Retina (tissue), 1 donor: ENCODE data around the gene CTSD.
A peak's percentile ranks its signal among the peaks of the same experiment; 100 is the strongest.

Source experiments
- DNase-seq: peaks from one replicate; pipeline ENCODE4 v3.0.0-alpha.2; 2016

The CTSD gene

GRCh38 chr11:1754376-1755150 lies 9.2 kb downstream of the CTSD start:
- no peak for DNase-seq

DNA sequence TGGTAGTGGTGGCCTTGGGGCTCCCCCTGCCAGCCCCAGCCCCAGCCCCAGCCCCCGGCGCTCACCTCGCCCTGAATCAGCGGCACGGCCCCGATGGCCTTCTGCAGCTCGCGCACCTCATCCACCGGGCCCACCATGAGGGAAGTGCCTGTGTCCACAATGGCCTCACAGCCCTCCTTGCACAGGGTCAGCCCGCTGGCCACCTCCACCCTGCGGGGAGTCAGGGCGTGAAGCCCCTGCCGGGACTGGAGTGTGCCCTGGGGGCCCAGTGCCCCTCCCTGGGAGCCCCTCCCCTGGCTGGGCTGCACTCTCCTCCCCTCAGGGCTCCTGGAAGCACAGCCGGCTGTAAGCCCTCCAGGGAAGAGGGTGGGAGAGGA lies 9.8 kb downstream of the CTSD start:
- no peak for DNase-seq

- DNase-seq, result no peak
Measured at GRCh38 chr11:1753229-1753928, 10.3 kb downstream of the CTSD start.

GRCh38 chr11:1752907-1753228 lies 10.9 kb downstream of the CTSD start:
- no peak for DNase-seq

DNA sequence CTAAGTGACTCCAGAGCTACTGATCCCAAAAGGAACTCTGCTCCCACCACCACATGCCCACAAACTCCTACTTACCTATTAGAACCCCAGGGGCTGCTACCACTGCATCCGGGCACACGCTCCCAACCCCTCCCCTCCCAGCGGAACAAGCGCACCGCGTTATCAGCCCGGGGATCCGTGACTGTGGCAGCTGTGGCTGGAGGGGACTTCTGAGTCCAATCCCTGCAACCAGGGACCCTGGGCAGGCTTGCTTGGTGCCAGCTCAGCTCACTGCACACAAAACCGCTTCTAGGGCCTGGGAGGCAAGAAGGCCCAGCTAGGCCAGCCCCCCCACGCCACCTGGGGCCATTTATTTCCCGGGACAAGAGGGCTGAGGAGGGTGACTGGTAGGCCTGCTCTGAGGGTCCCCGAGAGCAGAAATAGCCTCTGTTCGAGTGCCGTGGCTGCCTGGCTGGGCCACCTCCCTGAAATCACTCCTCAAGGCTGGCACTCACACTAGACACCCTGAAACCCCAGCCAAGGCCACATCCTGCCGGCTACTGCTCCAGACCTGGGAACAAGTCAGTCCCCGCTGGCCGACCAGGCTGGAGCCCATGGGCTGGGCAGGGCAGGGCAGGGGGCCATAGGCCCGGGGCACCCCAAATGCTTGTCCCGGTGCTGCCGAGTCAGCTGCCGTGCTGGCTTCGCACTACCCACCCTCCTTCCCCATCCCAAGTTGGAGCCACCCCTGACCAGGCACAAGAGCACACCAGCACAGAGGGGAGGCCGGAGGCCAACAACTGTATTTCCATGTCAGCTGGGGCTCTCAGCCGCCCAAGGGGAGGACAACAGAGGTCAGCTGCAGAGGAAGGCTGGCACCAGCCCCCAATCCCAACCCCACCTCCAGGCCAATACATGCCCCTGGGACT lies 11.5 kb downstream of the CTSD start:
- no peak for DNase-seq

DNA sequence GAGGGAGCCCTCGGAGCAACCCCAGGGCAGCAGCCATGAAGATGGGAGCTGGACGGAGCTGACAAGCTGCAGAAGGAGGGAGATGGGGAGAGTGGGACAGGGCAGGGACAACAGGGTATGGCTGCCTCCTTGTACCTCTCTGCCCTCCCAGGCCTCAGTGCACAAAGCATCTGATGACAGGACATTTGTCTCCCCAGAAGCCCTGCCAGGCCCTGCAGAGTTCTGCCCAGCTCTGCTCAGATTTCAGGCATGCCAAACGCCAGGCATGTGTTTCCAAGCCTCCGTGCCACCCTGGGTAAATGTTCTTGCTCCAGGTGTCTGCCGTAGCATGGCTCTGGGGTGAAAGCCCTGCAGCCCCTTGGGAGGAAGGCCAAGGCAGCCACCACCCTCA lies 12.2 kb downstream of the CTSD start:
- no peak for DNase-seq

DNA sequence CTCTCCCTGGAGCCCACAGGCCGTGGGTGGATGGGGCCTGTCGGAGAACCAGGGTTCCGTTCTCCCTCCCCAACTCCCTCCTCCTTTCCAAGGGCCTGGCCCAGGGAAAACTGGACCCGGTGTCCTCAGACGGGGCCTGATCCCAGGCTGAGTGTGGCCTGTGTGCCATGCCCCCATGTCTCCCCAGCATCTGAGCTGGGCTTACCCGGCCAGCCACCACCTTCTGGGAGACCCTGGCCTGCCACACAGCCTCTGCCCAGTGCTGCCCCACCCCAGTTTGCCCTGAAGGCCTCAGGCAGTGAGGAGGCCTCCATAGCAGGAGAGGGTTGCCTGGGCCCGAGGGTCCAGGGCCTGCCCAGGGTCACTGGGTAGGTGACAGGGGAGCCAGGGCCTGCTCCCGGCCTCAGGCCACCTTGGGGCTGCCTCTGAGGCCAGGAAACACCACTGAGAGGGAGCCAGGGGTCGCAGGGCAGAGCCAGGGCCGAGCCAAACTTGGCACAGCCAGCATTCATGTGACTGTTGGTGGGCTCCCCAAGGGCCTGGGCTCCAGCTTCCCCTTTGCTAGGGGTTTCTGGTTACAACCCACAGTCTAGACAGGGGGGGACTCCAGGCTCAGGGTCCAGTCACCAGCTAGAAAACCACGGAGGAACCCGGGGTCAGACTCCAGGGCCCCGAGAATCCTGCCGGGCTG lies 12.7 kb downstream of the CTSD start:
- no peak for DNase-seq

- no peak for DNase-seq
Measured at GRCh38 chr11:1750481-1750839, 13.3 kb downstream of the CTSD start, which contains the start of gene IFITM10. TSS of gene IFITM10 (minus strand) at chr11:1750595. CDS start at chr11:1750442, 153 bp downstream.

- peak; percentile 29 for DNase-seq
Measured at GRCh38 chr11:1749395-1750351, 14.1 kb downstream of the CTSD start.

DNA sequence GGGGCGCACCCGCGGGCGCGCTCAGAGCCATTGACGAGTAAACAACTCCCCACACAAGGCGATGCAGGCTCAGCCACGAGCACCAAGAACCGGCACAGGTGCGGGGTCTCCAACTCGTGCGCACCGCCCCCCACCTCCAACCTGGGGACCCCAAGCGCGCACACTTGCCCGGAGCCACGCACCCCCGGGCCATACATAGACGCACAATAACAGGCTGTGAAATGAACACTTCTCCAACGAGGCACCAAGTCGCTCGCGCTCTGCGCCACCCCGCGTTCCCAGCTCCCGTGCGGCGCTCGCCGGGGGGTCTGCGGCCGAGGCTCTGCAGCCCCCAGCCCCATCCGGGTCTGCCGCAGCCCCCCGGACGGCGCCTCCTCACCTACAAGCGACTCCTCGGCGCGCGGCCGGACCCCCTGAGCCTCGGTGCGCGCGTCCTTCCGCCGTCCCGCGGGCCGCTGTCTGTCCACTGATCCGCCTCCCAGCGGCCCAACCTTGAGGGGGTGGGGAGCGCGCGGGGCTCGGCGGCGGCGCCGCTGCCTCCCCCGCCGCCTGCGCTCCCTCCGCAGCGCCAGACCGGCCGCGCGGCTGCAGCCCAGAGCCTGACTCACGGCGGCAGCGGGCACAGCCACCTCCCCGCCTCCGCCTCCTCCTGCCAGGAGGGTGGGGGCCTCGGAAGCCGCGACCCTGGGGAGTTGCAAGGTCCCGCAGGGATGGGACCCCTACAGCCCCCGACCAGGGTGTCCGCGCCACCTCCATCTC lies 14.9 kb downstream of the CTSD start:
- DNase-seq, result peak; percentile 66

GRCh38 chr11:1747753-1748635 lies 15.7 kb downstream of the CTSD start:
- DNase-seq, result peak; percentile 25

- no peak for DNase-seq
Measured at GRCh38 chr11:1746956-1747752, 16.6 kb downstream of the CTSD start.

GRCh38 chr11:1746511-1746931 lies 17.2 kb downstream of the CTSD start:
- DNase-seq, result no peak

- DNase-seq, result no peak
Measured at GRCh38 chr11:1745701-1746320, 17.9 kb downstream of the CTSD start.

DNA sequence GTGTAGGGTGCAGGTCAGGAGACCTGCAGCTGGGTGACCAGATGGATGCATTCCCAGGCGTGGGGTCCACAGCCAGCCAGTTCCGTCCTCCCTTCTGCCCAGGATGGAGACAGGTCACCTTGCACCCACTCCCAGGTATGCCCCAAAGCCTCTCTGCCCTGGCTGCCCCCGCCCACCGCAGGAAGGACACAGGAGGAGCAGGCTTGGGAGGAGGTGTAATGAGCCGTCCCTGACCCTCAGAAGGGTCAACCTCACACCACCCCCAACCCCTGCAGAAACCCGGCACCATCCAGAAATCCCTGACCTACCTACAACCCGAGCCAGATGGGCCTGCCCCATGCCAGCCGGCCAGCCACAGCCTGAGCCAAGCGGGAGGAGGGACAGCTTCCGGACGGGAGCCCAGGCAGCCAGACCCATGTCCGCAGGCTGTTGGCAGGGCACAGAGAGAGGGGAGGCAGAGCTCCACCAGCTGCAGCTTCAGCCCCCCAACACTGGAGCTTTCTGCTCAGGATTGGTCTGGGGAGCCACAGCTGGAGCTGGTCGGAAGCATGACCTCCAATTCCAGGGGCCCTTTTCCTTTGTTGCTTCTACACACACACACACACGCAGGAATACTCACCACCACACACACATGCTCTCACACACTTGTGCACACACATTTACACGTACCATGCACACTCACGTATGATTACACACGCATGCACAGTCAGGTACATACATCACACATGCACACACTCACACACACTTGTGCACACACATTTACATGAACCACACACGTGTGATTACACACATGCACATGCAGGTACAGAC lies 18.6 kb downstream of the CTSD start:
- no peak for DNase-seq

DNA sequence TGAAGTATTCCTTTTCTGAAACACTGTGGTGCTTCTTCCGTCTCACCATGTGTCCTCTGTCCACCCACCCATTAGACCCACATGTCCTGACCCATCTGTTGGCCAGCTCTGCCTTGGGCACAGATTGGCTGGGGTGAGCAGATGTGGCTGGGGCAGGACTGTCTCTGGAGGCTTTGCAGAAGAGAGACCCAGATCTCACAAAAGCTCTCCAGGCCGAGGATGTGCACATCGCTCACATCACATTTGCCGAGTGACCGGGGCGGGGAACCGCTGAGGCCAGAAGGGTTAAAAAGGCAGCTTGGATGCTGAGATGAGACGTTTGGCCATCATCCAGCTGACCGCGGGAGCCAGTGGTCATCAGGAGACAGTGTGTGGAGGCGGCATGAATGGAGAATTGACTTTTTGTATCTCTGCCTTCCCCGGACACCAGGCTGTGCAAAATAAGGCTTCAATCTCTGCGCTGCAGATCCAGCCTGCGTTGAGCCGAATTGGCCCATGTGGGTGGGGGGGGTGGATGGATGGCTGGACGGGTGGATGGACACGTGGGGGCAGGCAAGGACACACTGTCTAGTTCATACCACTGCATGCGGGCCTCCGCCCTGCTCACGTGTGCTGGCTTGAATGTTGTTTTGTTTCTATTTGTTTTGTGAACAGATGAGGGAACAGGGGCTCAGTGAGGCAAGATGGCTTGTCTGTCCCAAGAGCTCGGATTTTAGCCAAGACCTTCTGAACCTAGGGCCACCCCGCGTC lies 19.4 kb downstream of the CTSD start:
- DNase-seq, result no peak

GRCh38 chr11:1743585-1744136 lies 20.1 kb downstream of the CTSD start:
- DNase-seq, result no peak
